ENCODE measurements around the gene SLC27A5. TPM values are rescaled to one million over a fixed set of nuclear protein-coding genes. Genes with fewer than 3 reads are reported as not detected.

The SLC27A5 gene
- polyA plus RNA-seq, 1 of the 3 experiments (the other 2 are of a cell fraction) = 57.3 TPM

DNA sequence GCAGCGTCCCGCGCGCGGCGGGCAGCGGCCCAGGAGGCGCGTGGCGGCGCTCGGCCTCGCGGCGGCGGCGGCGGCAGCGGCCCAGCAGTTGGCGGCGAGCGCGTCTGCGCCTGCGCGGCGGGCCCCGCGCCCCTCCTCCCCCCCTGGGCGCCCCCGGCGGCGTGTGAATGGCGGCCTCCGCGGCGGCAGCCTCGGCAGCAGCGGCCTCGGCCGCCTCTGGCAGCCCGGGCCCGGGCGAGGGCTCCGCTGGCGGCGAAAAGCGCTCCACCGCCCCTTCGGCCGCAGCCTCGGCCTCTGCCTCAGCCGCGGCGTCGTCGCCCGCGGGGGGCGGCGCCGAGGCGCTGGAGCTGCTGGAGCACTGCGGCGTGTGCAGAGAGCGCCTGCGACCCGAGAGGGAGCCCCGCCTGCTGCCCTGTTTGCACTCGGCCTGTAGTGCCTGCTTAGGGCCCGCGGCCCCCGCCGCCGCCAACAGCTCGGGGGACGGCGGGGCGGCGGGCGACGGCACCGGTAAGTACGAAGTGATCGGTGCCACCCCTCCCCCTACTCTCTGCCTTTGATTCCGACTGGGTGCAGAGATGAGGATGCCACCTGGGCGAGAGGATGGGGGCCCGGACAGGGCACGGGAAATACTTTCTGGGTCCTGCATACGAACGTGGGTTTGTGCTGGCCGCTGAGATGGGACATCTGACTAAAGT lies 32.9 kb upstream of the SLC27A5 start:
- peaks cover 31 to 42% of the 10 kb centered on the region in 2 experiments for H3K36me3 ChIP-seq (replicated peaks in 1 of 2; ENCODE audit: control insufficient read depth in 1 of 2, insufficient read depth in 2 of 2, low read length in 1 of 2)
- TF ChIP-seq, protein P1, sequence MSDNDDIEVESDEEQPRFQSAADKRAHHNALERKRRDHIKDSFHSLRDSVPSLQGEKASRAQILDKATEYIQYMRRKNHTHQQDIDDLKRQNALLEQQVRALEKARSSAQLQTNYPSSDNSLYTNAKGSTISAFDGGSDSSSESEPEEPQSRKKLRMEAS (IDR thresholded peaks at IDR 0.05; ENCODE audit: low read depth) = no peak
- TF ChIP-seq NFIC (IDR thresholded peaks at IDR 0.05; ENCODE audit: borderline replicate concordance) (no peak), YY1 (IDR thresholded peaks at IDR 0.05; ENCODE audit: low read depth) (peak; percentile 54; the same call in 1 of the 2 replicates)
- peaks cover 51% of the 10 kb centered on the region for H3K79me2 ChIP-seq (ENCODE audit: insufficient read depth)
- H3K9me3 ChIP-seq = no peaks in the 10 kb centered on the region
- POLR2A ChIA-PET = interaction anchor here (0.9 to 4.0 kb wide), 5 partner anchors 9 to 68 kb away, joined by 3 to 45 read pairs (median 23); partner anchors contain the start of genes CHMP2A, UBE2M and ZBTB45
- peak overlapping the region; percentile 82 for H3K9ac ChIP-seq
- peaks cover 12% of the 10 kb centered on the region for H3F3A ChIP-seq (replicated peaks; ENCODE audit: insufficient read depth)
- 1% methylated on average over 12 of the region's 92 CpGs for WGBS (ENCODE audit: low lambda C conversion rate)
- no peaks in the 10 kb centered on the region for H3K9me2 ChIP-seq
- peaks cover 51% of the 10 kb centered on the region for H4K20me1 ChIP-seq (ENCODE audit: insufficient read depth)
- H3K4me1 ChIP-seq (ENCODE audit: control insufficient read depth in 1 of 2, insufficient read depth in 2 of 2, low read depth in 1 of 2, low read length in 1 of 2) = peaks cover 11 to 20% of the 10 kb centered on the region in 2 experiments; a peak in 3 of 4 replicates
- CTCF ChIA-PET = interaction anchor here (1.3 to 2.3 kb wide), 4 partner anchors 10 to 31 kb away, joined by 4 to 10 read pairs (median 5); partner anchors contain the start of genes CHMP2A and ZBTB45
- H2AFZ ChIP-seq (ENCODE audit: low read depth) = no peak overlapping the region
- peak; percentile 96 for DNase-seq
- H3K4me3 ChIP-seq (ENCODE audit: low read depth in 2 of 2, low read length in 1 of 2) = peak overlapping the region; percentile 94 to 97
- peak overlapping the region; percentile 91 to 97 for H3K27ac ChIP-seq (ENCODE audit: low read depth in 2 of 2, low read length in 1 of 2)
- H3K27me3 ChIP-seq (ENCODE audit: insufficient read depth) = no peaks in the 10 kb centered on the region
- H3K4me2 ChIP-seq = peak overlapping the region; percentile 99

DNA sequence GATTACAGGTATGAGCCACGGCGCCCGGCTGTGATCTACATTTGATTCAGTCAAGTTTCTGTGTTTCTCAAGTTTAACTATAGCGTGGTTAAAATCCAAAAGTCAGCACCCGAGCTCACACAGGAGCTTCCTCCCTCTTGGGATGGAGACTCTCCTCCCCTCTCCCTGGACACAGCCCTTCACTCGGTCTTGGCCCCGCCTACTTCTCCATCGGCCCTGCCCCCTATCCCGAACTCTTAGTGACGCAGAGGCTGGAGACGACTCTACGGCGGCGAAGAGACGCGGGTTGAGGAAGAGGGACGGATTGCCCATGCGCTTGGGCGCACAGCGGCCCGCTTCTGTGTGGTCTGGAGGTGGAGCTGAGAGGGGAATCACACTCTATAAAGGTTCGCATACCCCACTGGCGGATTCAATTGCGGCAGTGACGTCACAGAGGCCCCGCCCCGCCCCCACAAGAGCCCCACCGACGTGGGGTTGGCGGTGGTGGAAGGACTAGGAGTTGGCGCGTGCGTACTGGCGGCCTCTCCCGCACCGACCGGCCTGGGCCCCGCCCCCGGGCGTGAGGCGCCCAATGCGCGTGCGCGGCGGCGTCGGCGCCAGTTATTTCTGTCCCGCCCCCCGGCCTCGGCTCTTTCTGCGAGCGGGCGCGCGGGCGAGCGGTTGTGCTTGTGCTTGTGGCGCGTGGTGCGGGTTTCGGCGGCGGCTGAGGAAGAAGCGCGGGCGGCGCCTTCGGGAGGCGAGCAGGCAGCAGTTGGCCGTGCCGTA lies 32.2 kb upstream of the SLC27A5 start, which contains the start of gene TRIM28:
TRIM28 (plus strand) TSS at position 239 of the 765 bp plus-strand sequence. CDS start 694 bp downstream, outside the sequence.
- H3K27me3 ChIP-seq (ENCODE audit: insufficient read depth) = no peaks in the 10 kb centered on the region; the same call in 1 of the 2 replicates
- peaks cover 44% of the 10 kb centered on the region for H4K20me1 ChIP-seq (ENCODE audit: insufficient read depth)
- H3K27ac ChIP-seq (ENCODE audit: low read depth in 2 of 2, low read length in 1 of 2) = peak within 1 kb of the TSS; percentile 91 to 97
- H3K4me1 ChIP-seq (ENCODE audit: control insufficient read depth in 1 of 2, insufficient read depth in 2 of 2, low read depth in 1 of 2, low read length in 1 of 2) = peaks cover 11 to 20% of the 10 kb centered on the region in 2 experiments; a peak in 3 of 4 replicates
- peak; percentile 100 for DNase-seq
- peak within 1 kb of the TSS; percentile 94 to 97 for H3K4me3 ChIP-seq (ENCODE audit: low read depth in 2 of 2, low read length in 1 of 2)
- H3F3A ChIP-seq (replicated peaks; ENCODE audit: insufficient read depth) = peaks cover 7% of the 10 kb centered on the region
- ChIA-PET CTCF (interaction anchor here (1.0 to 2.3 kb wide), 7 partner anchors 10 to 31 kb away, joined by 3 to 29 read pairs (median 5); partner anchors contain the start of genes CHMP2A and ZBTB45), POLR2A (interaction anchor here (0.9 to 4.0 kb wide), 8 partner anchors 10 to 181 kb away, joined by 3 to 45 read pairs (median 8); partner anchors contain the start of genes CHMP2A, UBE2M, ZBTB45 and ZNF497)
- peak within 1 kb of the TSS; percentile 82 for H3K9ac ChIP-seq
- peaks cover 45% of the 10 kb centered on the region for H3K79me2 ChIP-seq (ENCODE audit: insufficient read depth)
- peak within 1 kb of the TSS; percentile 99 for H3K4me2 ChIP-seq
- WGBS (ENCODE audit: low lambda C conversion rate) = 0% methylated on average over 21 of the region's 73 CpGs
- no peaks in the 10 kb centered on the region for H3K9me3 ChIP-seq
- no peaks in the 10 kb centered on the region for H3K9me2 ChIP-seq
- peaks cover 24 to 35% of the 10 kb centered on the region in 2 experiments for H3K36me3 ChIP-seq (replicated peaks in 1 of 2; ENCODE audit: control insufficient read depth in 1 of 2, insufficient read depth in 2 of 2, low read length in 1 of 2)
- peak within 1 kb of the TSS; percentile 71 for H2AFZ ChIP-seq (ENCODE audit: low read depth)
- TF ChIP-seq FOSL2 (IDR thresholded peaks at IDR 0.05; ENCODE audit: borderline replicate concordance, low read depth) (no peak), JUND (IDR thresholded peaks at IDR 0.05) (no peak), TEAD4 (IDR thresholded peaks at IDR 0.05; ENCODE audit: borderline replicate concordance, insufficient read depth) (no peak), GATA2 (CRISPR knock-in tag; IDR thresholded peaks at IDR 0.05) (no peak), SMC3 (IDR thresholded peaks at IDR 0.05; ENCODE audit: low read depth, low read length) (no peak), MEF2A (IDR thresholded peaks at IDR 0.05; ENCODE audit: borderline replicate concordance, low read depth) (no peak), NRF1 (IDR thresholded peaks at IDR 0.05; ENCODE audit: low read depth, low read length) (peak; percentile 83), EZH2phosphoT487 (IDR thresholded peaks at IDR 0.05; ENCODE audit: borderline replicate concordance, low read depth) (no peak)
- TF ChIP-seq, protein P2, sequence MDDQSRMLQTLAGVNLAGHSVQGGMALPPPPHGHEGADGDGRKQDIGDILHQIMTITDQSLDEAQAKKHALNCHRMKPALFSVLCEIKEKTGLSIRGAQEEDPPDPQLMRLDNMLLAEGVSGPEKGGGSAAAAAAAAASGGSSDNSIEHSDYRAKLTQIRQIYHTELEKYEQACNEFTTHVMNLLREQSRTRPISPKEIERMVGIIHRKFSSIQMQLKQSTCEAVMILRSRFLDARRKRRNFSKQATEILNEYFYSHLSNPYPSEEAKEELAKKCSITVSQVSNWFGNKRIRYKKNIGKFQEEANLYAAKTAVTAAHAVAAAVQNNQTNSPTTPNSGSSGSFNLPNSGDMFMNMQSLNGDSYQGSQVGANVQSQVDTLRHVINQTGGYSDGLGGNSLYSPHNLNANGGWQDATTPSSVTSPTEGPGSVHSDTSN (IDR thresholded peaks at IDR 0.05) = no peak
- TF ChIP-seq, protein P3, sequence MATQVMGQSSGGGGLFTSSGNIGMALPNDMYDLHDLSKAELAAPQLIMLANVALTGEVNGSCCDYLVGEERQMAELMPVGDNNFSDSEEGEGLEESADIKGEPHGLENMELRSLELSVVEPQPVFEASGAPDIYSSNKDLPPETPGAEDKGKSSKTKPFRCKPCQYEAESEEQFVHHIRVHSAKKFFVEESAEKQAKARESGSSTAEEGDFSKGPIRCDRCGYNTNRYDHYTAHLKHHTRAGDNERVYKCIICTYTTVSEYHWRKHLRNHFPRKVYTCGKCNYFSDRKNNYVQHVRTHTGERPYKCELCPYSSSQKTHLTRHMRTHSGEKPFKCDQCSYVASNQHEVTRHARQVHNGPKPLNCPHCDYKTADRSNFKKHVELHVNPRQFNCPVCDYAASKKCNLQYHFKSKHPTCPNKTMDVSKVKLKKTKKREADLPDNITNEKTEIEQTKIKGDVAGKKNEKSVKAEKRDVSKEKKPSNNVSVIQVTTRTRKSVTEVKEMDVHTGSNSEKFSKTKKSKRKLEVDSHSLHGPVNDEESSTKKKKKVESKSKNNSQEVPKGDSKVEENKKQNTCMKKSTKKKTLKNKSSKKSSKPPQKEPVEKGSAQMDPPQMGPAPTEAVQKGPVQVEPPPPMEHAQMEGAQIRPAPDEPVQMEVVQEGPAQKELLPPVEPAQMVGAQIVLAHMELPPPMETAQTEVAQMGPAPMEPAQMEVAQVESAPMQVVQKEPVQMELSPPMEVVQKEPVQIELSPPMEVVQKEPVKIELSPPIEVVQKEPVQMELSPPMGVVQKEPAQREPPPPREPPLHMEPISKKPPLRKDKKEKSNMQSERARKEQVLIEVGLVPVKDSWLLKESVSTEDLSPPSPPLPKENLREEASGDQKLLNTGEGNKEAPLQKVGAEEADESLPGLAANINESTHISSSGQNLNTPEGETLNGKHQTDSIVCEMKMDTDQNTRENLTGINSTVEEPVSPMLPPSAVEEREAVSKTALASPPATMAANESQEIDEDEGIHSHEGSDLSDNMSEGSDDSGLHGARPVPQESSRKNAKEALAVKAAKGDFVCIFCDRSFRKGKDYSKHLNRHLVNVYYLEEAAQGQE (IDR thresholded peaks at IDR 0.05; ENCODE audit: low read depth, low read length) = peak; percentile 56; the same call in 1 of the 2 replicates
- TF ChIP-seq, protein P4, sequence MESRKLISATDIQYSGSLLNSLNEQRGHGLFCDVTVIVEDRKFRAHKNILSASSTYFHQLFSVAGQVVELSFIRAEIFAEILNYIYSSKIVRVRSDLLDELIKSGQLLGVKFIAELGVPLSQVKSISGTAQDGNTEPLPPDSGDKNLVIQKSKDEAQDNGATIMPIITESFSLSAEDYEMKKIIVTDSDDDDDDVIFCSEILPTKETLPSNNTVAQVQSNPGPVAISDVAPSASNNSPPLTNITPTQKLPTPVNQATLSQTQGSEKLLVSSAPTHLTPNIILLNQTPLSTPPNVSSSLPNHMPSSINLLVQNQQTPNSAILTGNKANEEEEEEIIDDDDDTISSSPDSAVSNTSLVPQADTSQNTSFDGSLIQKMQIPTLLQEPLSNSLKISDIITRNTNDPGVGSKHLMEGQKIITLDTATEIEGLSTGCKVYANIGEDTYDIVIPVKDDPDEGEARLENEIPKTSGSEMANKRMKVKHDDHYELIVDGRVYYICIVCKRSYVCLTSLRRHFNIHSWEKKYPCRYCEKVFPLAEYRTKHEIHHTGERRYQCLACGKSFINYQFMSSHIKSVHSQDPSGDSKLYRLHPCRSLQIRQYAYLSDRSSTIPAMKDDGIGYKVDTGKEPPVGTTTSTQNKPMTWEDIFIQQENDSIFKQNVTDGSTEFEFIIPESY (IDR thresholded peaks at IDR 0.05; ENCODE audit: borderline replicate concordance, low read depth) = no peak

Data from SK-N-SH (cell line).